Measurements from ENCODE around the gene UBQLN3. TPM values are rescaled to one million over a fixed set of nuclear protein-coding genes. Genes with fewer than 3 reads are reported as not detected.

Gene UBQLN3
- total RNA-seq, 4 donors from 2014 or later: not detected

DNA sequence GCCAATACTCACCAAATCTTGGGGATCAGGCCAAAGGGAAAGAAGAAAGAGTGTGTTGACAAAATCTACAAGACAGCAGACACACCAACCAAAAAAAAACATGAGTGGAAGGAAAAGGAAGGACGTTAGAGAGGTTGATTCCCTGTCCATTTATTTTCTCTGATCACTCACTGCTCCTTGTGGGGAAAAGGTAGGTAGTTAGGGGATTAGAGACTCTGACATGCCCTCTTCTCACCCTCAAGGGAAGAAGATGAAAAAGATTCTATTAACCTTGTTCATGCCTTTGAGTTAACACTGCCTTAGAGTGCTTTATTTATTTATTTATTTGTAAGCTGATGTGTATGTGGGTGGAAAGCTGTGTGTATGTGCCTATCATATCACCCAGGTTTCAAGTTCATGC, 38.7 kb upstream of the UBQLN3 start, which contains the start of gene OR52H1:
Gene OR52H1, minus strand, starts transcription at position 101 of the 400 bp plus-strand sequence. CDS start 3,035 bp downstream, outside the sequence.
- H3K36me3 ChIP-seq: no peaks in the 10 kb centered on the region
- H3K9me3 ChIP-seq: no peaks in the 10 kb centered on the region
- DNase-seq: no peak
- no peaks in the 10 kb centered on the region for H3K4me1 ChIP-seq
- intact Hi-C loops (cut with DNase I): no loop called here
- no peak within 1 kb of the TSS for H3K27ac ChIP-seq
- H3K4me3 ChIP-seq: no peak within 1 kb of the TSS
- H3K27me3 ChIP-seq: no peaks in the 10 kb centered on the region
- TF ChIP-seq, protein P1, sequence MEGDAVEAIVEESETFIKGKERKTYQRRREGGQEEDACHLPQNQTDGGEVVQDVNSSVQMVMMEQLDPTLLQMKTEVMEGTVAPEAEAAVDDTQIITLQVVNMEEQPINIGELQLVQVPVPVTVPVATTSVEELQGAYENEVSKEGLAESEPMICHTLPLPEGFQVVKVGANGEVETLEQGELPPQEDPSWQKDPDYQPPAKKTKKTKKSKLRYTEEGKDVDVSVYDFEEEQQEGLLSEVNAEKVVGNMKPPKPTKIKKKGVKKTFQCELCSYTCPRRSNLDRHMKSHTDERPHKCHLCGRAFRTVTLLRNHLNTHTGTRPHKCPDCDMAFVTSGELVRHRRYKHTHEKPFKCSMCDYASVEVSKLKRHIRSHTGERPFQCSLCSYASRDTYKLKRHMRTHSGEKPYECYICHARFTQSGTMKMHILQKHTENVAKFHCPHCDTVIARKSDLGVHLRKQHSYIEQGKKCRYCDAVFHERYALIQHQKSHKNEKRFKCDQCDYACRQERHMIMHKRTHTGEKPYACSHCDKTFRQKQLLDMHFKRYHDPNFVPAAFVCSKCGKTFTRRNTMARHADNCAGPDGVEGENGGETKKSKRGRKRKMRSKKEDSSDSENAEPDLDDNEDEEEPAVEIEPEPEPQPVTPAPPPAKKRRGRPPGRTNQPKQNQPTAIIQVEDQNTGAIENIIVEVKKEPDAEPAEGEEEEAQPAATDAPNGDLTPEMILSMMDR (IDR thresholded peaks at IDR 0.05): no peak
- no peak for TF ChIP-seq POLR2A (IDR thresholded peaks at IDR 0.05)
- 9 to 39% methylated on average over 1 of the region's 1 CpG for WGBS, 2 donors

DNA sequence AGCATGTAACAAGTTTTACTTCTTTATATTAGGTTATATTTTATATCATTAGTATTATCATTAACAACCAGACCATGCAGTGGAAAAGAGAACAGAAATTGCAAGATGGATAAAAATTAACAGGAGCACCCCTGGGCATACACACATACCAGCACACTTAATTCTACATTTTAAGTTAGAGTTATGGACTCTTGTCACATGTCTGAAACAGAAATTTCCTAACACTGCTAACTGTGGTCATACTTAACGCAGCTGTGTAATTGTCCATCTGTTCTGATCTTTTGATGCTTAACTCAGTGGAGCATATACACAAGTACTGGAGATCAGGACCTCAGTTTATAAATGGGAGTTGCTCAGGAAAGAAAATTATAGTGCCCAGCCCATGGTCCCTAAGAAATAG, 38.2 kb upstream of the UBQLN3 start:
- intact Hi-C loops (cut with DNase I): no loop called here
- Histone ChIP-seq H3K4me1 (no peaks in the 10 kb centered on the region), H3K4me3 (no peak overlapping the region), H3K27ac (no peak overlapping the region), H3K9me3 (no peaks in the 10 kb centered on the region), H3K27me3 (no peaks in the 10 kb centered on the region), H3K36me3 (no peaks in the 10 kb centered on the region)
- no peak for DNase-seq
- 88 to 90% methylated on average over 1 of the region's 1 CpG for WGBS, 2 donors
- TF ChIP-seq, protein P1 (IDR thresholded peaks at IDR 0.05): no peak
- no peak for TF ChIP-seq POLR2A (IDR thresholded peaks at IDR 0.05)

DNA sequence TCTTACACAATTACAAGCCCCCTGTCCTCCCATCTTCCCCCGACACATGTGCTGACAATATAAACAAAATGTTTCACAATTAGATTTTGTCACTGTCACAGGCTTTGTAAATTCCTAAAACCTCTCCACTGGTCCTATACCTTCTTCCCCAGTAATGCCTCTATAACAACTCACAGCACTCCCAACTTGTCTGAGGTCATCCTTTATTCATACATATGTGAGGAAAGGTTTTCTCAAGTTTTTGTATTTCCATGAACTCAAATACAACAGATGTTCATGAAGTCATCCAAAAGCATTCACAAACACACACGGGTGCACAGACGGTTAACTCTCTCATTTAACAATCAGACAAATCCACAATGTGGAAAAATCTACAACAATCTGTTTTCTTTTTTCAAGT, 36.7 kb upstream of the UBQLN3 start:
- TF ChIP-seq, protein P1 (IDR thresholded peaks at IDR 0.05): no peak
- TF ChIP-seq POLR2A (IDR thresholded peaks at IDR 0.05): no peak
- 77 to 90% methylated on average over 3 of the region's 3 CpGs for WGBS, 2 donors
- Histone ChIP-seq H3K4me3 (no peak overlapping the region), H3K36me3 (no peaks in the 10 kb centered on the region), H3K27me3 (no peaks in the 10 kb centered on the region), H3K27ac (no peak overlapping the region), H3K9me3 (no peaks in the 10 kb centered on the region), H3K4me1 (no peaks in the 10 kb centered on the region)
- intact Hi-C loops (cut with DNase I): no loop called here
- DNase-seq: no peak

DNA sequence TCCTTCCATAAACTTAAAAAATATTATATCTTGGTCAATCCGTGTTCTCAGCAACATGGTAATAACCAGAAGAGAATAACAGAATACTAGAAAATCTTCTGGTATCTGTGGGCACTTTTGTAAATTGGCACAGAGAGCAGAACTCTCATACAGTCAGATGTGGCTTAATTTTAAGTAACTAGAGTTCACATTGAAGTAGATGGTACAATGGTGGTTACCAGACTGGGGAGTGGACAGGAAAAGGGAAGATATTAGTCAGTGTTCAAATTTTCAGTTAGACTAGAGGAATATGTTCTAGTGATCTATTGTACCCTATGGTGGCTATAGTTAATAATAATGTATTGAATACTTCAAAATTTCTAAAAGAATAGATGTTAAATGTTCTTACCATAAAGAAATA, 31.7 kb upstream of the UBQLN3 start:
- no peaks in the 10 kb centered on the region for H3K27me3 ChIP-seq
- no peaks in the 10 kb centered on the region for H3K9me3 ChIP-seq
- no peak overlapping the region for H3K4me3 ChIP-seq
- no peaks in the 10 kb centered on the region for H3K36me3 ChIP-seq
- DNase-seq: no peak
- TF ChIP-seq, protein P1 (IDR thresholded peaks at IDR 0.05): no peak
- no peak for TF ChIP-seq POLR2A (IDR thresholded peaks at IDR 0.05)
- H3K4me1 ChIP-seq: no peaks in the 10 kb centered on the region
- intact Hi-C loops (cut with DNase I): no loop called here
- WGBS, 2 donors: 39 to 50% methylated on average over 1 of the region's 1 CpG
- H3K27ac ChIP-seq: no peak overlapping the region

DNA sequence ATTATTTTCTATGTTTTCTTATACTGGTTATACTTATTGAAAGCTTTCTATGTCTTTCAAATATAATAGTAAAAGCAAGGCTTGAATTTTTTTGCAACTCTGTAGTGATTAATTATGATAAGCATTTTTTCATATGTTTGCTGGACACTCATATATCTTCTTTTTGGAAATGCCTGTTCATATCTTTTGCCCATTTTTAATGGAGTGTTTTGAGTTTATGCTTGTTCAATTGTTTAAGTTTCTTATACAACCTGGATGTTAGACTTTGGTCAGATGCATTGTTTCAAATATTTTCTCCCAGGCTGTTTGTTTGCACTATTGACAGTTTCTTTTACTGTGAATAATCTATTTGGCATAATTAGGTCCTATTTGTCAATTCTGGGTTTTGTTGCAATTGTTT, 26.7 kb upstream of the UBQLN3 start:
- no peak overlapping the region for H3K4me3 ChIP-seq
- intact Hi-C loops (cut with DNase I): no loop called here
- no peaks in the 10 kb centered on the region for H3K36me3 ChIP-seq
- H3K9me3 ChIP-seq: no peaks in the 10 kb centered on the region
- DNase-seq: no peak
- no peak for TF ChIP-seq POLR2A (IDR thresholded peaks at IDR 0.05)
- TF ChIP-seq, protein P1 (IDR thresholded peaks at IDR 0.05): no peak
- no peaks in the 10 kb centered on the region for H3K4me1 ChIP-seq
- no peaks in the 10 kb centered on the region for H3K27me3 ChIP-seq
- H3K27ac ChIP-seq: no peak overlapping the region

All from esophagus squamous epithelium (tissue), 5 donors.